ENCODE data around the gene HEXIM2. TPM values are rescaled to one million over a fixed set of nuclear protein-coding genes. Genes with fewer than 3 reads are reported as not detected.
"Not testable (repeated sequence)": the region's sequence is repeated elsewhere in the genome, so short reads cannot be mapped to it uniquely, and the experiment has no call there.

The HEXIM2 gene
- total RNA-seq, 1 experiment from 2014 or later = 4.5 TPM

GRCh38 chr17:45200701-45201100 lies 39.0 kb downstream of the HEXIM2 start:
- H3K27ac ChIP-seq (ENCODE audit: low read length) = no peak overlapping the region

DNA sequence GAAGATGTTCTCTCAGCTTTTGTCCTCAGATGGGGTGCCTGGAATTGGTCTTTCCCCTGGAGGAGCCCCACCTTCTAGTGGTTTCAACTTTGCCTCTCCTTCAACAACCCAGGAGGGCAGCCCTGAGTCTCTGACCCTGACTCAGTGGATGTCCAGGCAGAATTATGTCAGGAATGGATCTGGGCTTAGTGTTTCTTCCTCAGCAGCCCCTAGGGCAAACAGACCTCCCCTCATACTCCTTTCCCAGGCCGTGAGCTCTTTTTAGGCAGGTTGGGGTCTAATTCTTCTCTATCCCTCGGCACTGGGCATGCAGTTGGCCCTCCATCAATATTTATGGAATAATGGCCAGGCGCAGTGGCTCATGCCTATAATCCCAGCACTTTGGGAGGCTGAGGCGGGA lies 39.8 kb downstream of the HEXIM2 start:
- DNase-seq (ENCODE audit: low read depth, low spot score) (no peak), ATAC-seq (no peak)
- no peaks in the 10 kb centered on the region for H3K9me3 ChIP-seq (ENCODE audit: control insufficient read depth, insufficient read depth, low read depth, low read length)
- no peaks in the 10 kb centered on the region for H3K27me3 ChIP-seq (ENCODE audit: control insufficient read depth, insufficient read depth, low read length)
- in situ Hi-C loops (cut with HindIII; ENCODE audit: low pct_unique_long_range_greater_than_20kb, low sequenced_read_pairs) (no loop called here), intact Hi-C loops (cut with micrococcal nuclease; ENCODE audit: unreplicated experiment) (no loop called here)
- peaks cover 18% of the 10 kb centered on the region for H3K4me1 ChIP-seq (ENCODE audit: control insufficient read depth, insufficient read depth, low read length)
- no TSS peak for BruUV-seq (replicated peaks)
- no peaks in the 10 kb centered on the region for H3K36me3 ChIP-seq (ENCODE audit: control insufficient read depth, insufficient read depth, low read length)
- POLR2A ChIA-PET = interaction anchor here (0.7 kb wide), 1 partner anchor 64 kb away, joined by 3 read pairs; no protein-coding TSS in a partner anchor
- CTCF ChIA-PET = interaction anchor here (0.7 kb wide), 1 partner anchor 116 kb away, joined by 3 read pairs; no protein-coding TSS in a partner anchor
- H3K27ac ChIP-seq (ENCODE audit: low read length) = no peak overlapping the region
- H3K4me3 ChIP-seq (ENCODE audit: low read depth in 2 of 2, low read length in 2 of 2) = no peak overlapping the region
- TF ChIP-seq POLR2AphosphoS5 (IDR thresholded peaks at IDR 0.05; ENCODE audit: low read depth, low read length) (no peak), CTCF (IDR thresholded peaks at IDR 0.05) (no peak), TCF7L2 (IDR thresholded peaks at IDR 0.05; ENCODE audit: low read depth, low read length) (no peak), SIN3A (IDR thresholded peaks at IDR 0.05; ENCODE audit: borderline replicate concordance, insufficient read depth, low read depth, low read length) (no peak)

More at GRCh38 chr17:45200701-45201100, 39.0 kb downstream of the HEXIM2 start:
- POLR2A ChIA-PET = no interaction called here
- H3K9me3 ChIP-seq (ENCODE audit: control insufficient read depth, insufficient read depth, low read depth, low read length) = no peaks in the 10 kb centered on the region
- in situ Hi-C loops (cut with HindIII; ENCODE audit: low pct_unique_long_range_greater_than_20kb, low sequenced_read_pairs) (no loop called here), intact Hi-C loops (cut with micrococcal nuclease; ENCODE audit: unreplicated experiment) (no loop called here)
- H3K4me1 ChIP-seq (ENCODE audit: control insufficient read depth, insufficient read depth, low read length) = peaks cover 18% of the 10 kb centered on the region
- no peaks in the 10 kb centered on the region for H3K27me3 ChIP-seq (ENCODE audit: control insufficient read depth, insufficient read depth, low read length)
- DNase-seq (ENCODE audit: low read depth, low spot score) (no peak), ATAC-seq (no peak)
- no peak for TF ChIP-seq SIN3A (IDR thresholded peaks at IDR 0.05; ENCODE audit: borderline replicate concordance, insufficient read depth, low read depth, low read length)
- no peak for TF ChIP-seq CTCF (IDR thresholded peaks at IDR 0.05)
- no peak for TF ChIP-seq POLR2AphosphoS5 (IDR thresholded peaks at IDR 0.05; ENCODE audit: low read depth, low read length)
- TF ChIP-seq TCF7L2 (IDR thresholded peaks at IDR 0.05; ENCODE audit: low read depth, low read length) = no peak
- TF ChIP-seq, protein P1, sequence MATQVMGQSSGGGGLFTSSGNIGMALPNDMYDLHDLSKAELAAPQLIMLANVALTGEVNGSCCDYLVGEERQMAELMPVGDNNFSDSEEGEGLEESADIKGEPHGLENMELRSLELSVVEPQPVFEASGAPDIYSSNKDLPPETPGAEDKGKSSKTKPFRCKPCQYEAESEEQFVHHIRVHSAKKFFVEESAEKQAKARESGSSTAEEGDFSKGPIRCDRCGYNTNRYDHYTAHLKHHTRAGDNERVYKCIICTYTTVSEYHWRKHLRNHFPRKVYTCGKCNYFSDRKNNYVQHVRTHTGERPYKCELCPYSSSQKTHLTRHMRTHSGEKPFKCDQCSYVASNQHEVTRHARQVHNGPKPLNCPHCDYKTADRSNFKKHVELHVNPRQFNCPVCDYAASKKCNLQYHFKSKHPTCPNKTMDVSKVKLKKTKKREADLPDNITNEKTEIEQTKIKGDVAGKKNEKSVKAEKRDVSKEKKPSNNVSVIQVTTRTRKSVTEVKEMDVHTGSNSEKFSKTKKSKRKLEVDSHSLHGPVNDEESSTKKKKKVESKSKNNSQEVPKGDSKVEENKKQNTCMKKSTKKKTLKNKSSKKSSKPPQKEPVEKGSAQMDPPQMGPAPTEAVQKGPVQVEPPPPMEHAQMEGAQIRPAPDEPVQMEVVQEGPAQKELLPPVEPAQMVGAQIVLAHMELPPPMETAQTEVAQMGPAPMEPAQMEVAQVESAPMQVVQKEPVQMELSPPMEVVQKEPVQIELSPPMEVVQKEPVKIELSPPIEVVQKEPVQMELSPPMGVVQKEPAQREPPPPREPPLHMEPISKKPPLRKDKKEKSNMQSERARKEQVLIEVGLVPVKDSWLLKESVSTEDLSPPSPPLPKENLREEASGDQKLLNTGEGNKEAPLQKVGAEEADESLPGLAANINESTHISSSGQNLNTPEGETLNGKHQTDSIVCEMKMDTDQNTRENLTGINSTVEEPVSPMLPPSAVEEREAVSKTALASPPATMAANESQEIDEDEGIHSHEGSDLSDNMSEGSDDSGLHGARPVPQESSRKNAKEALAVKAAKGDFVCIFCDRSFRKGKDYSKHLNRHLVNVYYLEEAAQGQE (IDR thresholded peaks at IDR 0.05; ENCODE audit: insufficient read depth in 1 of 2, low read depth in 2 of 2, low read length in 1 of 2) = no peak
- H3K36me3 ChIP-seq (ENCODE audit: control insufficient read depth, insufficient read depth, low read length) = no peaks in the 10 kb centered on the region
- no peak overlapping the region for H3K4me3 ChIP-seq (ENCODE audit: low read depth in 2 of 2, low read length in 2 of 2)
- CTCF ChIA-PET = interaction anchor here (0.6 to 0.7 kb wide), 2 partner anchors 52 to 115 kb away, joined by 3 read pairs; no protein-coding TSS in a partner anchor
- no TSS peak for BruUV-seq (replicated peaks)

GRCh38 chr17:45201880-45202279 lies 40.2 kb downstream of the HEXIM2 start:
- in situ Hi-C loops (cut with HindIII; ENCODE audit: low pct_unique_long_range_greater_than_20kb, low sequenced_read_pairs); H3K36me3 ChIP-seq (ENCODE audit: control insufficient read depth, insufficient read depth, low read length): not testable (repeated sequence)
- POLR2A ChIA-PET = interaction anchor here (0.7 kb wide), 1 partner anchor 65 kb away, joined by 3 read pairs; no protein-coding TSS in a partner anchor

More at GRCh38 chr17:45201880-45202279, 40.2 kb downstream of the HEXIM2 start:
- H3K27ac ChIP-seq (ENCODE audit: low read length); BruUV-seq (replicated peaks); intact Hi-C loops (cut with micrococcal nuclease; ENCODE audit: unreplicated experiment); DNase-seq (ENCODE audit: low read depth, low spot score); ATAC-seq; H3K27me3 ChIP-seq (ENCODE audit: control insufficient read depth, insufficient read depth, low read length); H3K4me3 ChIP-seq (ENCODE audit: low read depth in 2 of 2, low read length in 2 of 2); H3K9me3 ChIP-seq (ENCODE audit: control insufficient read depth, insufficient read depth, low read depth, low read length); CTCF ChIA-PET: not testable (repeated sequence)
- peaks cover 15% of the 10 kb centered on the region for H3K4me1 ChIP-seq (ENCODE audit: control insufficient read depth, insufficient read depth, low read length)
